Cardiac fibroblast (primary cell): ENCODE results near the gene RHO.
"Not testable (repeated sequence)": the region's sequence is repeated elsewhere in the genome, so short reads cannot be mapped to it uniquely, and the experiment has no call there.

ENCODE experiments used
- DNase-seq, 2 donors: peaks; one replicate each; pipeline versions ENCODE4 v3.0.0 to v3.0.0-alpha.2; 2010; ENCODE audit warnings: low read depth in 2 of 2
- H3K4me3 ChIP-seq, 2 donors: replicated peaks in 1 of 2; 1 replicate in 1 of 2; 2 replicates in 1 of 2; pipeline ENCODE4 v1.5.1; 2011; ENCODE audit warnings: low read depth in 2 of 2, low read length in 2 of 2, mild to moderate bottlenecking in 2 of 2, moderate library complexity in 1 of 2
- CTCF ChIP-seq: IDR thresholded peaks from one replicate; pipeline ENCODE4 v1.5.1; 2011; ENCODE audit warnings: low read depth, mild to moderate bottlenecking, low read length, inconsistent platforms

Gene RHO

GRCh38 chr3:129539206-129539605, 10.8 kb downstream of the RHO start:
- TF ChIP-seq CTCF: no peak
- no peak for DNase-seq
- no peak overlapping the region for H3K4me3 ChIP-seq

GRCh38 chr3:129540776-129541516, 12.5 kb downstream of the RHO start:
- no peak for TF ChIP-seq CTCF
- no peak overlapping the region for H3K4me3 ChIP-seq
- no peak for DNase-seq

GRCh38 chr3:129542747-129543146, 14.3 kb downstream of the RHO start:
- H3K4me3 ChIP-seq: no peak overlapping the region
- no peak for TF ChIP-seq CTCF
- no peak for DNase-seq

- no peak for DNase-seq
- no peak for TF ChIP-seq CTCF
- no peak within 1 kb of the TSS for H3K4me3 ChIP-seq
Observed at GRCh38 chr3:129543156-129543790, 14.8 kb downstream of the RHO start, which contains the start of gene H1-8. Gene H1-8 (plus strand): TSS chr3:129543175. CDS start chr3:129543219, 44 bp downstream.

GRCh38 chr3:129543999-129544398, 15.6 kb downstream of the RHO start:
- no peak for DNase-seq
- no peak overlapping the region for H3K4me3 ChIP-seq
- TF ChIP-seq CTCF: no peak

GRCh38 chr3:129545951-129546350, 17.5 kb downstream of the RHO start:
- DNase-seq, H3K4me3 ChIP-seq: not testable (repeated sequence)

- H3K4me3 ChIP-seq: no peak overlapping the region
- TF ChIP-seq CTCF: no peak
- no peak for DNase-seq
Observed at GRCh38 chr3:129547241-129547640, 18.8 kb downstream of the RHO start.
